Endothelial cell of hepatic sinusoid (primary cell): ENCODE results near the gene OR2A14.
"Not testable (repeated sequence)": the region's sequence is repeated elsewhere in the genome, so short reads cannot be mapped to it uniquely, and the experiment has no call there.

Experiments used
- in situ Hi-C: cut with HindIII; loops from 2 replicates; pipeline ENCODE4 v1.10.0; 2017; ENCODE audit warnings: low sequenced_read_pairs

OR2A14 gene

DNA sequence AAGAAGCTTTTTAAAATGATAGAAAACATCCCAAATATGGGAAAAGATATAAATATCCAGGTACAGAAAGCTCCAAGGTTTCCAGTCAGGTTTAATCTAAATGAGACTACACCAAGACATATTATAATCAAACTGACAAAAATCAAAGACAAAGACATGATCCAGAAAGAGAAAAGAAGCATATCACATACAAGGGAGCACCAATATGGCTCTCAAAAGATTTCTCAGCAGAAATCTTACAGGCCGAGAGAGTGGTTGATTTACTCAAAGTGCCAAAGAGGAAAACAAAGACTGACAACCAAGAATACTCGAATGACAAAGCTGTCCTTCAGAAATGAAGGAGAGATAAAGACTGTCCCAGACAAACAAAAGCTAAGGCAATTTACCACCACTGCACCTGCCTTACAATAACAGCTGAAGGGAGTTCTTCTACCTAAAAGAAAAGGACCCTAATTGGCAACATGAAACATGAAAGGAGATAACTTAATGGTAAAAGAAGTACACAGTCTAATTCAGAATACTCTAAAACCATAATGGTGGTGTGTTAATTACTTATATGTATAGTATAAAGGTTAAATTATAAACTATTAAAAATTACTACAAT is 25.4 kb downstream of the OR2A14 start:
- in situ Hi-C loops, result no loop called here

DNA sequence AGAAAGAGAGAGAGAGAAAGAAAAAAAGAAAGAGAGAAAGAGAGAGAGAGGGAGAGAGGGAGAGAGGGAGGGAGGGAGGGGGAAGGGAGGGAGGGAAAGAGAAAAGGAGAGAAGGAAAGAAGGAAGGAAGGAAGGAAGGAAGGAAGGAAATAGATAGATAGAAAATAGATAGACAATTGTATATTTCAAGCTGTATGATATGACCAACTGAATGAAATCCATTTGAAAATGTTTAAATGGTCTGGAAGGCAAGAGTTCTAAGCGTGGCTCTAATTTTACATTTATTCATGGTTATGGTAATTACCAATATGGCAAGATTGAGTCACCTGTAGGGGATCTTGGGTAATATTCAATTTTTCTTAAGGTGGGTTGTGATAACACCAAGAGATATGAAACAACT is 35.9 kb downstream of the OR2A14 start:
- in situ Hi-C loops, result loop anchor here (25.0 kb wide), 1 partner anchor 278 kb away; no protein-coding TSS in a partner anchor

DNA sequence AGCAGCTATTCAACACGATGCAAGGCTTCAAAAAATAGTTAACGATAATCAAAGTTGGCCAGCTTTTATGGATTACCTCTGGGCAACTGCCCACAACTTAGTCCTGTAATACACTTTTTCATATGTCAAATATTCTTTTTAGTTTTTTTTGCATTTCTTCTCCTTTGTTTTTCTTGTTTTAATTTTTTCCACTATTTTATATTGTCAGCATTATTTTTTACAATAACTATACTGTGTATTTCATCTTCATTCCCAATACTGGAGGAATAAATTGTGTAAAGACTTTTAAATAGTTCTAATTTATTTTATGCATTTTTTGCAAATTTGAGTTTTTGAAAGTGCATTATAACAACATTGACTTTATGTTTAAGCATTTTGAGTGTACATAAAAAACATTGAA is 41.8 kb downstream of the OR2A14 start:
- in situ Hi-C loops, result loop anchor here (25.0 kb wide), 1 partner anchor 273 kb away; no protein-coding TSS in a partner anchor

DNA sequence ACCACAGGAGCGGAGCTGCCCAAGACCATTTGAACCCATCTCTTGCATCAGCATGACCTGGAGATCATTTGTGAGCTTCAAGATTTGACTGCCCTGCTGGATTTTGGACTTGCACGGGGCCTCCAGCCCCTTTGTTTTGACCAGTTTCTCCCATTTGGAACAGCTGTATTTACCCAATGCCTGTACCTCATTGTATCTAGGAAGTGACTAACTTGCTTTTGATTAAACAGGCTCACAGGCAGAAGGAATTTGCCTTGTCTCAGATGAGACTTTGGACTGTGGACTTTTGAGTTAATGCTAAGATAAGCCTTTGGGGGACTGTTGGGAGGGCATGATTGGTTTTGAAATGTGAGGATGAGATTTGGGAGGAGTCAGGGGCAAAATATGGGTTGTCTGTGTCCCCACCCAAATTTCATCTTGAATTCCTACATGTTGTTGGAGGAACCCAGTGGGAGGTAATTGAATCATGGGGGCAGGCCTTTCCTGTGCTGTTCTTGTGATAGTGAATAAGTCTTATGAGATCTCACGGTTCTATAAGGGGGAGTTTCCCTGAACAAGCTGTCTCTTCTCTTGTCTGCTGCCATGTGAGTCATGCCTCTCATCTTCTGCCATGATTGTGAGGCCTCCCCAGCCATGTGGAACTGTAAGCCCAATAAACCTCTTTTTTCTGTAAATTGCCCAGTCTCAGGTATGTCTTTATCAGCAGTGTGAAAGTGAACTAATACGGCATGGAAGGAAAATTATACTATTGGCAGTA is 48.8 kb downstream of the OR2A14 start:
- in situ Hi-C loops, result loop anchor here (25.0 kb wide), 1 partner anchor 266 kb away; no protein-coding TSS in a partner anchor

GRCh38 chr7:144174613-144175012 is 51.6 kb downstream of the OR2A14 start:
- in situ Hi-C loops, result loop anchor here (25.0 kb wide), 1 partner anchor 263 kb away; no protein-coding TSS in a partner anchor

- in situ Hi-C loops, result not testable (repeated sequence)
These were observed 55.6 kb downstream of the OR2A14 start for GRCh38 chr7:144178380-144179164.

DNA sequence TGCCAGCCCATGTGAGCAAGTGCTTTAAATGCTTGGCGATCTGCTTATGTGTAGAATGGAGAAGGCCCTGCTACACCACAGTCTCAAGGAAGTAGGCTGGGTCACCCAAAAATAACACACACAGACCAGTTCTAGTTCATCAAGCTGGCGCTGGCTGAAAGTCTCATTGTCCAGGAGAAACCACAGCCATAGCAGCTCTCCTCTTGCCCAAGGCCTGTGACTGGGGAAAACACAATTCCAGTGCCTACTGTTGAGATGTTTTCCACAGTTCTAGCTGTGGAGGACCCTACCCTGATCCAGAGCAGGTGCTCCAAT is 56.1 kb downstream of the OR2A14 start:
- in situ Hi-C loops, result not testable (repeated sequence)
